CD4-positive, alpha-beta T cell (primary cell): ENCODE results near the gene YAP1. TPM values are rescaled to one million over a fixed set of nuclear protein-coding genes. Genes with fewer than 3 reads are reported as not detected.

Source experiments
- ATAC-seq: fragments of 200-7000 bp; cut with Tn5 transposase; one replicate; pipeline ENCODE4 v1.10.0; 2022; ENCODE audit warnings: mild to moderate bottlenecking; ENCODE audit not compliant: poor library complexity
- CTCF ChIA-PET: fragments of 350-600 bp; sonication (Branson Sonifier 250); formaldehyde crosslinking; loops from one replicate; lab custom pipeline; 2021; ENCODE audit warnings: antibody characterized with exemption, inconsistent platforms; lab: Charles Lee
- POLR2A ChIA-PET: fragments of 350-600 bp; sonication (Branson Sonifier 250); formaldehyde crosslinking; loops from one replicate; lab custom pipeline; 2021; ENCODE audit warnings: antibody characterized with exemption, inconsistent platforms; lab: Charles Lee
- DNase-seq, 14 experiments: peaks; one replicate each; pipeline ENCODE4 v3.0.0-alpha.2; 2013 to 2020; ENCODE audit warnings: mixed read lengths in 2 of 14
- H3K27ac ChIP-seq, 2 donors: one replicate each; pipeline versions ENCODE4 v1.5.1 to v1.7.0; 2013; ENCODE audit warnings: low read length in 2 of 2, low read depth in 1 of 2, mild to moderate bottlenecking in 1 of 2
- H3K27me3 ChIP-seq, 2 experiments: 1 replicate in 1 of 2; 2 replicates in 1 of 2; pipeline versions ENCODE4 v1.6.1 to v1.7.0; 2013; ENCODE audit warnings: low read length in 2 of 2, control low read depth in 1 of 2, mild to moderate bottlenecking in 1 of 2, moderate library complexity in 1 of 2; ENCODE audit not compliant: insufficient read depth in 2 of 2, control insufficient read depth in 1 of 2
- H3K36me3 ChIP-seq: one replicate; pipeline ENCODE4 v1.6.1; 2013; ENCODE audit warnings: low read length, control low read depth; ENCODE audit not compliant: insufficient read depth
- H3K4me1 ChIP-seq: one replicate; pipeline ENCODE4 v1.6.1; 2013; ENCODE audit warnings: low read length, control low read depth; ENCODE audit not compliant: insufficient read depth
- H3K4me3 ChIP-seq: one replicate; pipeline ENCODE4 v1.5.1; 2013; ENCODE audit warnings: mild to moderate bottlenecking, low read length, moderate library complexity
- H3K9me3 ChIP-seq, 2 experiments: 1 replicate in 1 of 2; 2 replicates in 1 of 2; pipeline versions ENCODE4 v1.6.1 to v1.7.0; 2013; ENCODE audit warnings: low read length in 2 of 2, mild to moderate bottlenecking in 2 of 2, control low read depth in 1 of 2, moderate library complexity in 1 of 2; ENCODE audit not compliant: control insufficient read depth in 1 of 2, insufficient read depth in 1 of 2
- H3K27ac Mint-ChIP-seq: one replicate; pipeline ENCODE4 v1.8.0; 2020; ENCODE audit warnings: mixed read lengths
- H3K27me3 Mint-ChIP-seq: one replicate; pipeline ENCODE4 v1.8.0; 2021; ENCODE audit warnings: mixed read lengths
- H3K36me3 Mint-ChIP-seq: one replicate; pipeline ENCODE4 v1.8.0; 2021; ENCODE audit warnings: low read depth, mixed read lengths
- H3K4me1 Mint-ChIP-seq: one replicate; pipeline ENCODE4 v1.8.0; 2021; ENCODE audit warnings: low read depth, mixed read lengths
- H3K4me3 Mint-ChIP-seq: one replicate; pipeline ENCODE4 v1.8.0; 2020; ENCODE audit warnings: mild to moderate bottlenecking, mixed read lengths
- H3K9me3 Mint-ChIP-seq: one replicate; pipeline ENCODE4 v1.8.0; 2020; ENCODE audit warnings: mixed read lengths
- intact Hi-C, 2 experiments: fragments of 100-400 bp; cut with DNase I in 1 of 2; cut with micrococcal nuclease in 1 of 2; formaldehyde crosslinking; loops; one replicate each; pipeline versions ENCODE4 v1.15.1 to v1.9.0; 2023 to 2025; cut with DNase I, micrococcal nuclease
- total RNA-seq, 174 experiments: library from RNA in 2 of 174; stranded (reverse) in 2 of 174; gene quantifications; one replicate each; pipeline ENCODE4 v1.2.3 and lab custom pipeline; 2021 to 2026
- TF ChIP-seq, protein P1 (sequence below): fragments of 200-600 bp; IDR thresholded peaks from one replicate; pipeline ENCODE4 v1.8.0; 2022; ENCODE audit warnings: antibody characterized with exemption, mild to moderate bottlenecking

YAP1 gene
- total RNA-seq, 2 experiments from 2014 or later: 0.06 TPM; not detected in 1

DNA sequence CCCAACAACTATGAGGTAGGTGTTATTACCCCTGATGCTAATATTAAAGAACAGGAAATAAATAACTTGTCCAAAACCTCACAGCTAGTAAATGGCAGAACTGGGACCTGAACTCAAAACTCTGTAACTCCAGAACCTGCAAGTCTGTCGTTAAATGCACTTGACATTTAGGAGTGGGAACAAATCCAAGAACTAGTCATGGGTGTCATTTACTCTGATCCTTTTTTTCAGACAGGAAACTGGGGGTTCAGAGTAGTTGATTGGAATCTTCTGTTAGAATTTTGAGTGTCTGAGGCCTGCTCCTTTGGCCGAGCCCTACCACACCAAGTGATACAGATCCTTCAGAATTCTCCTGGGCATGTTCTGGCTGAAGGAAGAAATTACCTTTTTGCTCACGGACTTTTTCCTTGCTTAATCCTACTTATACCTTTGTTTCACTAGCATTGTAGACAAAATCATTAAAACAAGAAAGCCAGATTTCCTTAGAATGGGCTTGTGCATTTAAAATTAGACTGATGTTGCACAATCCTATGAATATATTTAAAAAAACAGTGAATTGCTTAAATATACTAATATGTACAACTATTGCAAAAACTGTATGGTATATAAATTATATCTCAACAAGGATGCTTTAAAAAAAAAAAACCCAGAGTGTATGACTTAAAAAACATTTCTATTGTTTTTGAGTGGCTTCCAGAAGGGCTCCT lies 1.4 kb upstream of the YAP1 start:
- Mint-ChIP-seq H3K36me3 (no peaks in the 10 kb centered on the region), H3K4me1 (peaks cover 12% of the 10 kb centered on the region), H3K27ac (no peak overlapping the region), H3K9me3 (no peaks in the 10 kb centered on the region), H3K27me3 (peaks cover 61% of the 10 kb centered on the region), H3K4me3 (peak overlapping the region; percentile 94)
- peaks cover 14 to 42% of the 10 kb centered on the region in 2 experiments for H3K27me3 ChIP-seq
- H3K36me3 ChIP-seq: no peaks in the 10 kb centered on the region
- ChIA-PET POLR2A (no interaction called here), CTCF (no interaction called here)
- H3K9me3 ChIP-seq: peaks cover 0 to 3% of the 10 kb centered on the region in 2 experiments
- ATAC-seq: no peak
- H3K4me1 ChIP-seq: peaks cover 15% of the 10 kb centered on the region
- no peak for DNase-seq
- intact Hi-C loops: no loop called here
- no peak overlapping the region for H3K4me3 ChIP-seq
- H3K27ac ChIP-seq: no peak overlapping the region
- TF ChIP-seq, protein P1, sequence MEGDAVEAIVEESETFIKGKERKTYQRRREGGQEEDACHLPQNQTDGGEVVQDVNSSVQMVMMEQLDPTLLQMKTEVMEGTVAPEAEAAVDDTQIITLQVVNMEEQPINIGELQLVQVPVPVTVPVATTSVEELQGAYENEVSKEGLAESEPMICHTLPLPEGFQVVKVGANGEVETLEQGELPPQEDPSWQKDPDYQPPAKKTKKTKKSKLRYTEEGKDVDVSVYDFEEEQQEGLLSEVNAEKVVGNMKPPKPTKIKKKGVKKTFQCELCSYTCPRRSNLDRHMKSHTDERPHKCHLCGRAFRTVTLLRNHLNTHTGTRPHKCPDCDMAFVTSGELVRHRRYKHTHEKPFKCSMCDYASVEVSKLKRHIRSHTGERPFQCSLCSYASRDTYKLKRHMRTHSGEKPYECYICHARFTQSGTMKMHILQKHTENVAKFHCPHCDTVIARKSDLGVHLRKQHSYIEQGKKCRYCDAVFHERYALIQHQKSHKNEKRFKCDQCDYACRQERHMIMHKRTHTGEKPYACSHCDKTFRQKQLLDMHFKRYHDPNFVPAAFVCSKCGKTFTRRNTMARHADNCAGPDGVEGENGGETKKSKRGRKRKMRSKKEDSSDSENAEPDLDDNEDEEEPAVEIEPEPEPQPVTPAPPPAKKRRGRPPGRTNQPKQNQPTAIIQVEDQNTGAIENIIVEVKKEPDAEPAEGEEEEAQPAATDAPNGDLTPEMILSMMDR: no peak

DNA sequence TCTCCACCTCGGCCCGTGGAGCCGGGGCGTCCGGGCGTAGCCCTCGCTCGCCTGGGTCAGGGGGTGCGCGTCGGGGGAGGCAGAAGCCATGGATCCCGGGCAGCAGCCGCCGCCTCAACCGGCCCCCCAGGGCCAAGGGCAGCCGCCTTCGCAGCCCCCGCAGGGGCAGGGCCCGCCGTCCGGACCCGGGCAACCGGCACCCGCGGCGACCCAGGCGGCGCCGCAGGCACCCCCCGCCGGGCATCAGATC lies 439 bp downstream of the YAP1 start:
- H3K4me3 ChIP-seq: peak overlapping the region; percentile 57
- TF ChIP-seq, protein P1: no peak
- no peaks in the 10 kb centered on the region for H3K36me3 ChIP-seq
- H3K9me3 ChIP-seq: peaks cover 0 to 3% of the 10 kb centered on the region in 2 experiments
- Mint-ChIP-seq H3K4me1 (peaks cover 12% of the 10 kb centered on the region), H3K4me3 (no peak overlapping the region), H3K27ac (no peak overlapping the region), H3K9me3 (no peaks in the 10 kb centered on the region), H3K27me3 (peaks cover 72% of the 10 kb centered on the region), H3K36me3 (no peaks in the 10 kb centered on the region)
- ATAC-seq: no peak
- H3K27me3 ChIP-seq: peaks cover 18 to 53% of the 10 kb centered on the region in 2 experiments
- peaks cover 15% of the 10 kb centered on the region for H3K4me1 ChIP-seq
- no peak overlapping the region for H3K27ac ChIP-seq
- ChIA-PET CTCF (no interaction called here), POLR2A (no interaction called here)
- DNase-seq: peak in 2 of 14 experiments; percentile 0 to 2
- intact Hi-C loops: no loop called here

DNA sequence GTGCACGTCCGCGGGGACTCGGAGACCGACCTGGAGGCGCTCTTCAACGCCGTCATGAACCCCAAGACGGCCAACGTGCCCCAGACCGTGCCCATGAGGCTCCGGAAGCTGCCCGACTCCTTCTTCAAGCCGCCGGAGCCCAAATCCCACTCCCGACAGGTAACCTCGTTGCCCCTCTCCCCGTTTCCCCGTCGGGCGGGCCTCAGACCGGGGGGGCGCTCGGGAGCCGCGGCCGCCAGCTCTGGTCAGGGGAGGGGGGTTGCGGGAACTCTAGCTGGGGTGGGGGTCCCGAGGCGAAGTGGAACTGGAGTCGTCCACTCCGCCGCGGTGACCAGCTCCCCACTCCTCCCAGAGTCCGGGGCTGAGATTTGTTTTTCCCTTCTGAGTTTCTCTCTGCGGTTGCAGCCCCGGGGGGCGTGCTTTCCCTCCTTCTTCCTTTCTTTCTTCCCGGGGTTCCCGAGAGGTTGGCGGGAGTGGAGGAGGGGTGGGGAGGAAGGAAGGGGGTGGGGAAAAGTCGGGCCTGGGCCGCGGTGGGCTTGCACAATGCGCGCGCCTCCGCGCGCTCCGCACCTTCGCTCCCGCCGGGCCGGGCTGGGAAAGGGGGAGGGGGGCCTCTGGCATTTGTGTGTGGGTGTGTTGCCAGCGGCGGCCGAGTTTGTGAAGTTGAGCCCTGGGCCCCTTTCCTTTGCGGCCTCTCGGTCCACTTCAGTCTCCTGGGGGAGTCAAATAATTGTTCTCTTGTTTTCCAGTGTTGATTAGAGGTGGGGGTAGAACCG lies 952 bp downstream of the YAP1 start:
- intact Hi-C loops: no loop called here
- Mint-ChIP-seq H3K36me3 (no peaks in the 10 kb centered on the region), H3K9me3 (no peaks in the 10 kb centered on the region), H3K4me3 (peak overlapping the region; percentile 91), H3K4me1 (peaks cover 12% of the 10 kb centered on the region), H3K27me3 (peaks cover 77% of the 10 kb centered on the region), H3K27ac (no peak overlapping the region)
- Histone ChIP-seq H3K36me3 (no peaks in the 10 kb centered on the region), H3K27me3 (peaks cover 20 to 55% of the 10 kb centered on the region in 2 experiments), H3K9me3 (peaks cover 0 to 3% of the 10 kb centered on the region in 2 experiments), H3K4me1 (peaks cover 15% of the 10 kb centered on the region), H3K27ac (no peak overlapping the region), H3K4me3 (peak overlapping the region; percentile 57)
- ATAC-seq (no peak), DNase-seq (peak in 7 of 14 experiments; percentile 4 to 41 (median 11))
- TF ChIP-seq, protein P1: no peak
- POLR2A ChIA-PET: no interaction called here
- CTCF ChIA-PET: no interaction called here
